Stimulated activated CD4-positive, alpha-beta T cell treated with anti-CD3 and anti-CD28 coated beads, Interleukin-1b, Interleukin-23, amount 100 ng/mL, for 48 hours (primary cell): ENCODE results near the gene GRAPL.
A peak's percentile ranks its signal among the peaks of the same experiment; 100 is the strongest.
"Not testable (repeated sequence)": the region's sequence is repeated elsewhere in the genome, so short reads cannot be mapped to it uniquely, and the experiment has no call there.

Source experiments
- DNase-seq: peaks from one replicate; pipeline ENCODE4 v3.0.0-alpha.2; 2020

The GRAPL gene

GRCh38 chr17:19196382-19197204, 69.2 kb downstream of the GRAPL start:
- DNase-seq, result peak; percentile 3

- DNase-seq, result not testable (repeated sequence)
These were observed 75.1 kb downstream of the GRAPL start for GRCh38 chr17:19202448-19202847.

GRCh38 chr17:19203429-19203828, 76.0 kb downstream of the GRAPL start:
- not testable (repeated sequence) for DNase-seq
